GM21737 (cell line): ENCODE data around the gene MCOLN2.
"Not testable (repeated sequence)": the region's sequence is repeated elsewhere in the genome, so short reads cannot be mapped to it uniquely, and the experiment has no call there.

Source experiments
- ATAC-seq: cut with Tn5 transposase; IDR thresholded peaks from one replicate; pipeline ENCODE4 v1.9.1; 2021; ENCODE audit warnings: mild to moderate bottlenecking, moderate library complexity; ENCODE audit not compliant: unreplicated experiment

The MCOLN2 gene

GRCh38 chr1:84996846-84997666 is at the start of gene MCOLN2:
Gene MCOLN2 (minus strand): TSS chr1:84997113. CDS start chr1:84996872, 241 bp downstream.
- peak; percentile 47 for ATAC-seq

GRCh38 chr1:85042413-85042812 is 45.5 kb upstream of the MCOLN2 start:
- ATAC-seq = no peak

DNA sequence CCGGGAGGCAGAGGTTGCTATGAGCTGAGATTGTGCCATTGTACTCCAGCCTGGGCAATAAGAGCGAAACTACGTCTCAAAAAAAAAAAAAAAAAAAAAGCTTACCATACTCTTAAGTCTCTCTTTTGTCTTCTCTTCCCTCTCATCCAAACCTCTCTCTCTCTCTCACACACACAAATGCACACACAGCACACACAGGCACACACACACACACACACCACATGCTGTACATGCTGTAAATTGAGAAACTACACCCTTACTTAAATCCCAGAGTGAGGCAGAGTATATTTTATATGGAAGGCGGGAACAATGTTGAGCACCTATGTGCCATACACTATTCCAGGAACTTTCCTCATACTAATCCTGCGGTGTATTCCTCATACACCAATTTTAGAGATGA is 44.9 kb upstream of the MCOLN2 start:
- ATAC-seq = no peak

GRCh38 chr1:85033221-85033620 is 36.3 kb upstream of the MCOLN2 start:
- ATAC-seq = no peak

DNA sequence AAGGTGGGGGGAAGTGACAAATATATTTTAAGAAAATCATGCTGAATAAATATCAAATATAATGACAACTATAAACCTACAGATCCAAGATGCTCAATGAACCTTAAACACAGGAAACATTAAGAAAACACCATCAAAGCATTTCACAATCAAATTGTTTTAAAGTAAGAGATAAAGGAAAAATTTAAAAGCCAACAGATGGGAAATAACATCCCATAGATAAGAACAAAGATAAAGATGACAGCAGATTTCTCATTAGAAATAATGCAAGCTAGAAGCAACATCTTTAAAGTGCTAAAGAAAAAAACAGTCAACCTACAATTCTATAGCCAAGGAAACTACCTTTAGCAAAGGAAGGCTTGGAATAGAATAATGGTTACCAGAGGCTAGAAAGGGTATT is 33.6 kb upstream of the MCOLN2 start:
- ATAC-seq = no peak

GRCh38 chr1:85028151-85028550 is 31.2 kb upstream of the MCOLN2 start:
- ATAC-seq = no peak

DNA sequence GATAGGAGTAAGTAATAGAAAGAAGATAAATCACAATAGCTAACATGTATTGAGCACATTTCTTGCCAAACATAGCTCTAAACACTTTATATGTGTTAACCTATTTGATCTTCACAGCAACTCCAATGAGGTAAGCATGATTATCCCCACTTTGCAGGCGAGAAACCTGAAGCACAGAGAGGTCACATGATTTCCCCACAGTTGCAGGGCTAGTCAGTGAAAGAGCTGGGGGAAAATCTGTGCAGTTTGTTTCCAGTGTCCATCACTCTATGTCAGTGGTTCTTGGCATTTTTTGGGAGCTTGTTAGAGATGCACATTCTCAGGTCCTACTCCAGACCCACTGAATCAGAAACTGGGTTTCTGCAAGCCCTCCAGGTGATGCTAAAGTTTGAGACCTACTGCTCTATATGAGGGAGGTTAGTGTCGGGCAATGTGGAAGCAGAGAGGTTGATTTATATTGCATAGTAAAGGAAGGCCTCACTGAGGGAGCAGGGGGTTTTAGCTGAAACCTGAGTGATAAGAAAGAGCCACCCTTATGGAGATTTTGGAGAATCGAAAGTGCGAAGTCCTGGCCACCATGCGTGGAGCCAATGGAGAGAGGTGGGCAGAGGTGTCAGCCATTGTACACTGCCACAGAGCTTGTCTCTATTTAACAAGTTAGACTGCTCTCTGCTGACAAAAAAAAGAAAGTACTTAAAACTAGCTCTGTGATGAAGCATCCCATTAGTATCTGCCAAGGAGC is 30.5 kb upstream of the MCOLN2 start:
- ATAC-seq = no peak

DNA sequence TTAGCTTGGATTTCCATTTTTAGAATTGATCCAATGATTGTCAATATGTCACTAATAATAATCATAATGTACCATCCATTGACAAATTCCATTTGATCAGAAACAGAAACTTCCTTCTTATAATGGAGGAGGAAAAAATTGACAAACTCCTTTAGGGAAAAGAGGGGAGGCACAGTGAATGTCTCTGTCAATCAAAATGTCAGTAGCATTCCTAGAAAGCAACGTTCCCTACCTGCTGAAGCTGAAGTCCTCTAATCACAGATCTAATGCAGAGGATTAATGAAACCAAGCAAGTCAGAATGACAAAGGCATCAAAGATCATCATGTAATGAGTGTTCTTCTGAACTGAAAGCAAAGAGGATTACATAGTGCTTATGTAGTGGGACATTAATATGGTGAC is 29.0 kb upstream of the MCOLN2 start:
- no peak for ATAC-seq

- no peak for ATAC-seq
Observed at GRCh38 chr1:85024736-85025135, 27.8 kb upstream of the MCOLN2 start.

DNA sequence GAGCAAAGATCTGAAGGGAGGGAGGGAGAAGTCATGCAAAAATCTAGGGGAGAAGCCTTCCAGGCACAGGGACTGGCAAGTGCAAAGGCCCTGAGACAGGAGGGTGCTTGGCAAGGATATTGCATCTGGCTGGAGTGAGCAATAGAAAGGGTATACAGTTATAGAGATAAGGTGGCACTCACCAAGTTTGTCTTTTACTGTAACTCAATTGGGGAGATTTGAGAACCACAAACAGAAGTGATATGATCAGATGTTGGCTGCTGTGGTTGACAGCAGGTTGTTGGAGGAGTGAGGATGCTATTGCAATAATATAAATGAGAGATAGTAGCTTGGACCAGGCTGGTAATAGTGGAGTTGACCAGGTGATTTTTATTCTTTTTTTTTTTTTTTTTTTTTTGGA is 25.8 kb upstream of the MCOLN2 start:
- ATAC-seq = no peak

- no peak for ATAC-seq
Observed at GRCh38 chr1:85019994-85020393, 23.1 kb upstream of the MCOLN2 start.

- ATAC-seq = no peak
Observed at GRCh38 chr1:85015826-85016225, 18.9 kb upstream of the MCOLN2 start.

DNA sequence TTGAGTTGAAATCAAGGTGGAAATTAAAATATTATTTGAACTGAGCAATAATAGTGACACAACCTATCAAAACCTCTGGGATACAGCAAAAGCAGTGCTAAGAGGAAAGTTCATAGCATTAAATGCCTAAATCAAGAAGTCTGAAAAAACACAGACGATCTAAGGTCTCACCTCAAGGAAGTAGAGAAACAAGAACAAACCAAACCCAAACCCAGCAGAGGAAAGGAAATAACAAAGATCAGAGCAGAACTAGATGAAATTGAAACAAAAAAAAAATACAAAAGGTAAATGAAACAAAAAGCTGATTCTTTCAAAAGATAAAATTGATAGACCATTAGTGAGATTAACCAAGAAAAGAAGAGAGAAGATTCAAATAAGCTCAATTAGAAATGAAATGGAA is 8.7 kb upstream of the MCOLN2 start:
- not testable (repeated sequence) for ATAC-seq

DNA sequence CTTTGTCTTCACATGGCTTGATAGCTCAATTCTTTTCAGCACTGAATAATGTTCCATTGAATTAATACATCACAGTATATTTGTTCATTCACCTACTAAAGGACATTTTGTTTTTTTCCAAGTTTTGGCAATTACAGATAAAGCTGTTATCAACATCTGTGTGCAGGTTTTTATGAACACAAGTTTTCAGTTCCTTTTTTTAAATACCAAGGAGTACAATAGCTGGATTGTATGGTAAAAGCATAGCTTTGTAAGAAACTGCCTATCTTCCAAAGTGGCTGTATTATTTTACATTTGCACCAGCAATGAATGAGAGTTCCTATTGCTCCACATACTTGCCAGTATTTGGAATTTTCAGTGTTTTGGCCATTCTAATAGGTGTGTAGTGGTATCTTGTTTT is 4.8 kb upstream of the MCOLN2 start:
- ATAC-seq = no peak

DNA sequence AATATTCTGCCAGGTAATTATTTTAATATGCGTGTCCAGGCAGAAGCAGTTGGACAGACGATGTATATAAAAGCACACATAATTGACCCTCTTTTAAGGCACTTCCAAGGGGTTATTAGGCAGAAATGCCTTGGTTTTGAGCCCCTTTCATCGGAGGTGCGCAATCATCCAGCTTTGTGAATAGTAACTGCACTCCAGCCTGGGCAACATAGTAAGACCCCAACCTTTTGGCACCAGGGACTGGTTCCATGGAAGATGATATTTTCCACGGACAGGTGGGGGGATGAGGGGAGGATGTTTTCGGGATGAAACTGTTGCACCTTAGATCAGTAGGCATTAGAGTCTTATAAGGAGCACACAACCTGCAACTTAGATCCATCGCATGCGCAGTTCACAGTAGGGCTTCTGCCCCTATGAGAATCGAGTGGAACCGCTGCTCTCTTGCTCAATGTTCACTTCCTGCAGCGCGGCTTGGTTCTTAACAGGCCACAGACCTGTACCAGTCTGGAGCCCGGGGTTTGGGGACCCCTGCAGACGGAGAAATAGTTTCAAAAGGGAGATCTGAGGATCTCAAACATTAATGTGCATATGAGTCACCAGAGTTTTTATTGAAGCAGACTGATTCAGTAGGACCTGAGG is 1.8 kb upstream of the MCOLN2 start:
- no peak for ATAC-seq

DNA sequence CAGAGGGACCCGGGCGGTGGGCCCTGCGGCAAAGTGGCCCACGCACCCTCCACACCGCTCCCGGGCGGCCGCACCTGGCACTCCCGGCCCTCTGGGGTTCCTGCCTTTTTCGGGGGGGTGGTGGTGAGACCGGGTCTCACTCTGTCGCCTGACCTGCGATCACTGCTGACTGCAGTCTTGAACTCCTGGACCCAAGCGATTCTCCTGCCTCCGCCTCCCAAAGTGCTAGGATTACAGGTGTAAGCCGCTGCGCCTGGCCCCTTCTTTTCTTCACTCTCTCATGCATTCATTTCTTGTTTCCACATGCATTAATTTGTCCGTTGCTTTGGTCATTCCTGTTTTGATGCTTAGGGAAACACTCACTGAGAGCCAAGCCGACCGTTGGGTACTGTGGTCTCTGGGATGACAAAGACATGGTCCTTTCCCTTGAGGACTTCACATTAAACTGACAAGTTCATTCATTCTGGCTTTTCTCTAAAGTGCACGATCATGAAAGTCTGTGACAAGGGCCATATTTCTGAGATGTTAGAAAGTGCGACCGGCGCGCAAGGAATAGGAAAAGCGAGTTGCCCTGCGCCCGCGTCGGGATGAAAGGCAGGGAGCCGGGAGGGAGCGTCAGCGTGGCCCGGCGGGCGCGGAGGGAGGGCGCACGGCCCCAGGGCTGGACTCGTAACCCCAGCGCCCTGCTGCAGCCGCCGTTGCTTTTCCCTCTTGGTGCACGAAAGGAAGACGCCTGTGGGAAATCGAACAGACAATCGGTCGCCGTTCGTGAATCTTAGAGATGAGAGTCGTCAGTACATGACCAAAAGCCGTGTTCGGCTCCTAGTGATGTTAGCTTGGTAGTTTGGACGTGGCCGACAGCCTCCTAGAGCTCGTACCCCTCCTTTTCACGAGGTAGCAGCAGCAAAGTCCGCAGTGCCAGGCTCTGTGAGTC is 1.0 kb upstream of the MCOLN2 start:
- ATAC-seq = no peak

DNA sequence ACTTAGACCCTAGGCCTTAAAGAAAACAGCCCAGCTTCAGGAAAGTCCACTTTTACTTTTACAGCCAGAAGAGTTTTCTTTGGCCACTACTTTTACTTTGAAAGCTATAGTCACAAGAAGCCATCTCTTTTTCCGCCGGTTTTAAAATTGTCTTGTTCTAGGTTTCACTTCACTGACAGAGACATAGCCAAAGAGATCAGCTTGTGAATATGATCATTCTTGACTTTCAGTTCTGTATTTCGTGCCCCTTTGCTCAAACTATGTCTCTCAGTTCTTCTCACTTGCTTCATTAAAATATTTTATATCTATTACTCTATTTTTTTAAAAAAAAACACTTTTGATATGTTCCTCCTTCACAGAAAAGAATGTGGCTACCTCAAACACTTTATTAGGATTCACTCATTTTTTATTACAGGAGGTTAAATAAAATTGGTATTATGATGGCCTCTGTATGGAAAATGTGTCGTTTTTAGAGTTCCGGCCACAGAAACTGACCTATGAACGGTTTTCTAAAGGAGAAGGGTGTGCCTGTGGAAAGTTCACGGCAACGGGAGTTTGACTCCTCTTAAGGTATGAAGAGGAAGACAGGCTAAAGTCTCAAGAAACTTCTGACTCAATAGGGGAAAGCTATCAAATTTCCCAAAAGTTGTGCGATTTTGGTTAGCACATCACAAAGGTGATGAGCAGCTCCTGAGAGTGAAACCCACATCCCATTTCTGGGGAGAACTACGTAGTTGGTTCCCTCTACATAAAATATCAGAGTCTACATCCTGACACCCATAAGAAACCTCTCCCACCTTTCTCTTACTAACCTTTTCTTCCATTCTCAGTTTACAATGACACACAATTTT is 1.2 kb downstream of the MCOLN2 start:
- ATAC-seq = peak; percentile 37

DNA sequence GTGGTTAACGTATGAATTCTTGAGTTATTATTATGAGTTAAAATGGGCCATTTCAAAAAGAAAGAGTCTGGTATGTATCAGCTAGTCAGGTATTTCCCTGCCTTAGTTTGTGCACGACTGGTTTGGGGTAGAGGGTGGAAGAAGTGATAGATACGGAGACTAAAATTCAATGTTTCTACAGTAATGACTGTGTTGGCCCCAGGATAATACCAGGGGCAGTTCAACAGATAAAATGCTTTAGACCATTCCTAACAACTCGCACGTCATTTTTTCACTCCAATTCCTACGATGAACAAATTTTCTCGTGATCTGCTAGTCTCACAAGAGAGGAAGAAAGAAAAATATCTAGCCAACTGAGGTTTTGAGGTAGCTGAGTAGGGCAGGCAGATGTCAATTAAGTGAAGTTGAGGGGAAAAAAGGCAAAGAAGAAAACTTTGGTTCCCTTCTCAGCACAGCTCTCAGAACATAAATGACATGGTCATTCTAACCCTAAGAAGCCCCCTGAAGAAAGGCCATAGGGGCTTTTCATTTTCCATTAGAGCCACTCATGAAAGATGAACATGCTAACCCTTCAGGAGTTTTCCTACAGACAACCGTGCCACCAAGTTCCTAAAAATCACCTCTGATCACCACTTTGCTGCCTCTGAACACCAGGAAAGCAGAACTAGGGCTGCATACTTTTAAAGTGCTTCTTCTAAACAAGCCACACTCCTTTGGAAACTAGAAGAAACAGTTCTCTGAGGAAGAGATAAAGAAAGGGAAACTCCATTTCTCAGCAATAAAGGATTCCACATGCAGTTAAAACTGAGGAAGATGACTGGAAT is 5.6 kb downstream of the MCOLN2 start:
- ATAC-seq = peak; percentile 20

GRCh38 chr1:84988588-84988987 is 8.3 kb downstream of the MCOLN2 start:
- peak; percentile 64 for ATAC-seq
